ENCODE measurements around the gene RBM15B. TPM values are rescaled to one million over a fixed set of nuclear protein-coding genes. Genes with fewer than 3 reads are reported as not detected.

The RBM15B gene
- total and polyA plus RNA-seq, 2 donors (not counting 1 experiment from before 2014, with no cell fraction given): 10.8 to 29.5 TPM

DNA sequence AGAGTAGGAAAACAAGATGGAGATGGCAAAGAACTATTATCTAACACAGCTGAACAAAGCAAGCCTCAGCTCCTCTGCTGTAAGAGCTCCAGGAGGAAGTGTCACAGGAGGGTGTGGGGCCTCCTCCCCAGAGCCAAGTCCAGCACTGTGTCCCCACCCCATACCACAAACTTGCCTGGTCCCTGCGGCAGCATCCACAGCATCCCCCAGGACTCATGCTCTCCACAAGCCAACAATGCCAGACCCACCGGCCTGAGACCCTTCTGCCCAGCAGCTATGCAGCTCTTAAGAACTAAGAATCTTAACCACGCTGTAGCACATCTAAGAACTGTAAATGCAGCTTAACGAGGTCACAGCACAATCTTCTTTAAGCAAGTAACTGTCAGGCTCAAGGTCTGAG, 9.1 kb downstream of the RBM15B start:
- H3K27me3 Mint-ChIP-seq: no peaks in the 10 kb centered on the region
- H3K4me1 Mint-ChIP-seq: peaks cover 6% of the 10 kb centered on the region
- H3K4me1 ChIP-seq (ENCODE audit: control insufficient read depth in 2 of 2, insufficient read depth in 2 of 2, low read length in 2 of 2): no peaks in the 10 kb centered on the region
- H3K9me3 ChIP-seq (ENCODE audit: control extremely low read depth in 1 of 3, control insufficient read depth in 2 of 3, insufficient read depth in 1 of 3, low read length in 2 of 3): no peaks in the 10 kb centered on the region
- H3K4me2 ChIP-seq (replicated peaks; ENCODE audit: low read depth, low read length, poor library complexity, severe bottlenecking): no peak overlapping the region
- no peak overlapping the region for H3K4me3 Mint-ChIP-seq
- DNase-seq (no peak), ATAC-seq (ENCODE audit: low read depth) (no peak)
- peaks cover 17% of the 10 kb centered on the region for H3K79me2 ChIP-seq (ENCODE audit: control insufficient read depth, insufficient read depth, low read length)
- H4K20me1 ChIP-seq (ENCODE audit: control insufficient read depth, insufficient read depth, low read length, poor library complexity, severe bottlenecking): peaks cover 22% of the 10 kb centered on the region
- intact Hi-C loops (cut with micrococcal nuclease): no loop called here
- CTCF ChIA-PET: no interaction called here
- peaks cover 11 to 75% of the 10 kb centered on the region in 2 experiments for H3K36me3 ChIP-seq (replicated peaks in 1 of 2; ENCODE audit: control extremely low read depth in 1 of 2, control insufficient read depth in 1 of 2, extremely low read depth in 1 of 2, insufficient read depth in 2 of 2, low read length in 1 of 2)
- TF ChIP-seq, protein P1, sequence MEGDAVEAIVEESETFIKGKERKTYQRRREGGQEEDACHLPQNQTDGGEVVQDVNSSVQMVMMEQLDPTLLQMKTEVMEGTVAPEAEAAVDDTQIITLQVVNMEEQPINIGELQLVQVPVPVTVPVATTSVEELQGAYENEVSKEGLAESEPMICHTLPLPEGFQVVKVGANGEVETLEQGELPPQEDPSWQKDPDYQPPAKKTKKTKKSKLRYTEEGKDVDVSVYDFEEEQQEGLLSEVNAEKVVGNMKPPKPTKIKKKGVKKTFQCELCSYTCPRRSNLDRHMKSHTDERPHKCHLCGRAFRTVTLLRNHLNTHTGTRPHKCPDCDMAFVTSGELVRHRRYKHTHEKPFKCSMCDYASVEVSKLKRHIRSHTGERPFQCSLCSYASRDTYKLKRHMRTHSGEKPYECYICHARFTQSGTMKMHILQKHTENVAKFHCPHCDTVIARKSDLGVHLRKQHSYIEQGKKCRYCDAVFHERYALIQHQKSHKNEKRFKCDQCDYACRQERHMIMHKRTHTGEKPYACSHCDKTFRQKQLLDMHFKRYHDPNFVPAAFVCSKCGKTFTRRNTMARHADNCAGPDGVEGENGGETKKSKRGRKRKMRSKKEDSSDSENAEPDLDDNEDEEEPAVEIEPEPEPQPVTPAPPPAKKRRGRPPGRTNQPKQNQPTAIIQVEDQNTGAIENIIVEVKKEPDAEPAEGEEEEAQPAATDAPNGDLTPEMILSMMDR (IDR thresholded peaks at IDR 0.05): no peak
- no peak for TF ChIP-seq EZH2 (IDR thresholded peaks at IDR 0.05; ENCODE audit: borderline replicate concordance, insufficient read depth, low read depth, low read length, poor library complexity, severe bottlenecking)
- no peak overlapping the region for H2AFZ ChIP-seq (ENCODE audit: insufficient read depth, low read depth, low read length, poor library complexity, severe bottlenecking)
- no peaks in the 10 kb centered on the region for H3K27me3 ChIP-seq (replicated peaks in 1 of 4; ENCODE audit: control extremely low read depth in 1 of 4, control insufficient read depth in 3 of 4, insufficient read depth in 4 of 4, low read length in 3 of 4)
- no peak overlapping the region for H3K27ac ChIP-seq (ENCODE audit: low read length in 2 of 2)
- POLR2A ChIA-PET: no interaction called here
- H3K4me3 ChIP-seq (ENCODE audit: control extremely low read depth in 1 of 5, extremely low read depth in 1 of 5, insufficient read depth in 1 of 5, low read depth in 2 of 5, low read length in 4 of 5): no peak overlapping the region
- WGBS (ENCODE audit: insufficient coverage): 92% methylated on average over 4 of the region's 4 CpGs
- H3K9me3 Mint-ChIP-seq (ENCODE audit: insufficient read depth): no peaks in the 10 kb centered on the region
- H3K27ac Mint-ChIP-seq: no peak overlapping the region
- no peak overlapping the region for H3K9ac ChIP-seq (ENCODE audit: low read length)

DNA sequence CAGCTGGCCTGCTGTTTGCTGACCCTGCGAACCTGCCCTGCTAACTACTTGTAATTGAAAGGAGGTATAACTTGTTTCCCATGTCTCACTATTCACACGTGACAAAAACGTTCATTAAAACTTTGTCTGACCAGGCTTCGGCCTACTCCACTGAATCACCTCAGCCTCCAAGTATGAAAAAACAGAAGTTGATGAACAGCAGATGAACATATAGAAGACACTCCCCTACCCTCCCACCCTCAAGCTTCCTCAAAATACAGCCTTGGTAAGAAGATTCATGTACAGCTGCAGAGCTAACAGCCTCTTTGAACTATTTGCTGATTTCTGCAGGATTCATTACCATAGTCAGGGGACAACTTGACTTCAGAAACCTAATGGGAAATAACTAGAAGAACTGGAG, 10.7 kb downstream of the RBM15B start:
- no peaks in the 10 kb centered on the region for H3K27me3 Mint-ChIP-seq
- Histone ChIP-seq H3K4me3 (ENCODE audit: control extremely low read depth in 1 of 5, extremely low read depth in 1 of 5, insufficient read depth in 1 of 5, low read depth in 2 of 5, low read length in 4 of 5) (no peak overlapping the region), H3K4me2 (replicated peaks; ENCODE audit: low read depth, low read length, poor library complexity, severe bottlenecking) (no peak overlapping the region), H3K4me1 (ENCODE audit: control insufficient read depth in 2 of 2, insufficient read depth in 2 of 2, low read length in 2 of 2) (no peaks in the 10 kb centered on the region), H3K36me3 (replicated peaks in 1 of 2; ENCODE audit: control extremely low read depth in 1 of 2, control insufficient read depth in 1 of 2, extremely low read depth in 1 of 2, insufficient read depth in 2 of 2, low read length in 1 of 2) (peaks cover 12 to 71% of the 10 kb centered on the region in 2 experiments), H3K79me2 (ENCODE audit: control insufficient read depth, insufficient read depth, low read length) (peaks cover 18% of the 10 kb centered on the region), H3K9ac (ENCODE audit: low read length) (no peak overlapping the region), H2AFZ (ENCODE audit: insufficient read depth, low read depth, low read length, poor library complexity, severe bottlenecking) (no peak overlapping the region), H3K27me3 (replicated peaks in 1 of 4; ENCODE audit: control extremely low read depth in 1 of 4, control insufficient read depth in 3 of 4, insufficient read depth in 4 of 4, low read length in 3 of 4) (no peaks in the 10 kb centered on the region), H4K20me1 (ENCODE audit: control insufficient read depth, insufficient read depth, low read length, poor library complexity, severe bottlenecking) (peaks cover 6% of the 10 kb centered on the region), H3K9me3 (ENCODE audit: control extremely low read depth in 1 of 3, control insufficient read depth in 2 of 3, insufficient read depth in 1 of 3, low read length in 2 of 3) (no peaks in the 10 kb centered on the region), H3K27ac (ENCODE audit: low read length in 2 of 2) (no peak overlapping the region)
- intact Hi-C loops (cut with micrococcal nuclease): no loop called here
- peaks cover 2% of the 10 kb centered on the region for H3K4me1 Mint-ChIP-seq
- no peak overlapping the region for H3K4me3 Mint-ChIP-seq
- TF ChIP-seq EZH2 (IDR thresholded peaks at IDR 0.05; ENCODE audit: borderline replicate concordance, insufficient read depth, low read depth, low read length, poor library complexity, severe bottlenecking): no peak
- TF ChIP-seq, protein P1 (IDR thresholded peaks at IDR 0.05): no peak
- ChIA-PET CTCF (no interaction called here), POLR2A (no interaction called here)
- no CpG with 5 or more reads among the region's 4 CpGs for WGBS (ENCODE audit: insufficient coverage)
- no peak for DNase-seq
- H3K27ac Mint-ChIP-seq: no peak overlapping the region
- no peak for ATAC-seq (ENCODE audit: low read depth)
- H3K9me3 Mint-ChIP-seq (ENCODE audit: insufficient read depth): no peaks in the 10 kb centered on the region
